Suprapubic skin (tissue), 4 donors: ENCODE results near the gene LCN12. TPM values are rescaled to one million over a fixed set of nuclear protein-coding genes. Genes with fewer than 3 reads are reported as not detected.

Experiments
- DNase-seq, 2 donors: peaks; one replicate each; pipeline ENCODE4 v3.0.0-alpha.2; 2019; ENCODE audit warnings: low spot score in 2 of 2
- H3K27ac ChIP-seq: fragments of 200-600 bp; sonication (generic); one replicate; pipeline ENCODE4 v1.5.1; 2019
- H3K27me3 ChIP-seq: fragments of 200-600 bp; sonication (generic); one replicate; pipeline ENCODE4 v1.5.1; 2019
- H3K36me3 ChIP-seq: fragments of 200-600 bp; sonication (generic); one replicate; pipeline ENCODE4 v1.5.1; 2019
- H3K4me1 ChIP-seq: fragments of 200-600 bp; sonication (generic); one replicate; pipeline ENCODE4 v1.5.1; 2019
- H3K4me3 ChIP-seq: fragments of 200-600 bp; sonication (generic); one replicate; pipeline ENCODE4 v1.5.1; 2019; ENCODE audit warnings: mild to moderate bottlenecking
- H3K9me3 ChIP-seq: fragments of 200-600 bp; sonication (generic); one replicate; pipeline ENCODE4 v1.5.1; 2019
- EP300 ChIP-seq: sonication (generic); formaldehyde crosslinking; IDR thresholded peaks from one replicate; pipeline ENCODE4 v1.6.1; 2017; ENCODE audit warnings: antibody characterized with exemption
- POLR2A ChIP-seq, 2 donors: fragments of 450-650 bp; IDR thresholded peaks; one replicate each; pipeline ENCODE4 v1.6.1; 2017; ENCODE audit warnings: antibody characterized with exemption in 2 of 2, mild to moderate bottlenecking in 2 of 2, moderate library complexity in 2 of 2
- POLR2AphosphoS5 ChIP-seq, 3 donors: sonication (generic); formaldehyde crosslinking; IDR thresholded peaks; one replicate each; pipeline ENCODE4 v1.6.1; 2017; ENCODE audit warnings: antibody characterized with exemption in 3 of 3
- WGBS: methylation state at CpG from one replicate; pipeline ENCODE4 v1.1.5; 2018; 5-methylcytosine and 5-hydroxymethylcytosine counted together
- total RNA-seq, 4 donors: library from RNA; depleted of rRNA; stranded (reverse); fragments of >200 nt; gene quantifications; one replicate each; pipeline ENCODE4 v1.1.0, GENCODE V29; 2016
- TF ChIP-seq, protein P1 (sequence below), 2 donors: fragments of 200-600 bp in 1 of 2; fragments of 450-650 bp in 1 of 2; sonication (generic) in 1 of 2; IDR thresholded peaks; one replicate each; pipeline ENCODE4 v1.5.1; 2016 to 2019; ENCODE audit warnings: antibody characterized with exemption in 2 of 2, mild to moderate bottlenecking in 1 of 2, moderate library complexity in 1 of 2

The LCN12 gene
- total RNA-seq, 4 donors from 2014 or later: 3.7 TPM; not detected in 3

DNA sequence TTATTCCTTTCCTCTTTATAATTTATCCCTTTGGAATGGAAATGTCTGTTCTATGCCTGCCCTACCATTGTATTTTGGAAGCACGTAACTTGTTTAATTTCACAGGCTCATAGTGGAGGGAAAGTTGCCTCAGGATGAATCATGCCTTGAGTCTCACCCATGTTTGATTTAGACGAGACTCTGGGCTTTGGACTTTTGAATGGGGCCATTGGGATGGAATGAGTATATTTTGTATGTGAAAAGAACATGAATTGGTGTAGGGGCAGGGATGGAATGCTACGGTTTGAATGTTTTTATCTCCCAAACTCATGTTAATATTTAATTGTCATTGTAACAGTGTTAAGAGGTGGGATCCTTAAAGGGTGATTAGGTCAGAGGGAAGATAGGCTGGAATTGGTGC lies 17.8 kb upstream of the LCN12 start:
- no peaks in the 10 kb centered on the region for H3K4me1 ChIP-seq
- no peaks in the 10 kb centered on the region for H3K27me3 ChIP-seq
- H3K27ac ChIP-seq: no peak overlapping the region
- H3K4me3 ChIP-seq: no peak overlapping the region
- H3K36me3 ChIP-seq: peaks cover 10% of the 10 kb centered on the region
- TF ChIP-seq POLR2AphosphoS5 (IDR thresholded peaks at IDR 0.05): no peak
- 93% methylated on average over 3 of the region's 3 CpGs for WGBS
- H3K9me3 ChIP-seq: no peaks in the 10 kb centered on the region
- DNase-seq: no peak

- DNase-seq: no peak
- WGBS: 86% methylated on average over 3 of the region's 3 CpGs
- Histone ChIP-seq H3K4me3 (no peak overlapping the region), H3K27me3 (no peaks in the 10 kb centered on the region), H3K27ac (no peak overlapping the region), H3K4me1 (no peaks in the 10 kb centered on the region), H3K36me3 (peaks cover 24% of the 10 kb centered on the region), H3K9me3 (no peaks in the 10 kb centered on the region)
- TF ChIP-seq POLR2A (IDR thresholded peaks at IDR 0.05) (no peak), POLR2AphosphoS5 (IDR thresholded peaks at IDR 0.05) (no peak), EP300 (no peak)
- TF ChIP-seq, protein P1, sequence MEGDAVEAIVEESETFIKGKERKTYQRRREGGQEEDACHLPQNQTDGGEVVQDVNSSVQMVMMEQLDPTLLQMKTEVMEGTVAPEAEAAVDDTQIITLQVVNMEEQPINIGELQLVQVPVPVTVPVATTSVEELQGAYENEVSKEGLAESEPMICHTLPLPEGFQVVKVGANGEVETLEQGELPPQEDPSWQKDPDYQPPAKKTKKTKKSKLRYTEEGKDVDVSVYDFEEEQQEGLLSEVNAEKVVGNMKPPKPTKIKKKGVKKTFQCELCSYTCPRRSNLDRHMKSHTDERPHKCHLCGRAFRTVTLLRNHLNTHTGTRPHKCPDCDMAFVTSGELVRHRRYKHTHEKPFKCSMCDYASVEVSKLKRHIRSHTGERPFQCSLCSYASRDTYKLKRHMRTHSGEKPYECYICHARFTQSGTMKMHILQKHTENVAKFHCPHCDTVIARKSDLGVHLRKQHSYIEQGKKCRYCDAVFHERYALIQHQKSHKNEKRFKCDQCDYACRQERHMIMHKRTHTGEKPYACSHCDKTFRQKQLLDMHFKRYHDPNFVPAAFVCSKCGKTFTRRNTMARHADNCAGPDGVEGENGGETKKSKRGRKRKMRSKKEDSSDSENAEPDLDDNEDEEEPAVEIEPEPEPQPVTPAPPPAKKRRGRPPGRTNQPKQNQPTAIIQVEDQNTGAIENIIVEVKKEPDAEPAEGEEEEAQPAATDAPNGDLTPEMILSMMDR (IDR thresholded peaks at IDR 0.05): no peak
These were observed 16.4 kb upstream of the LCN12 start for GRCh38 chr9:136935651-136936050.

DNA sequence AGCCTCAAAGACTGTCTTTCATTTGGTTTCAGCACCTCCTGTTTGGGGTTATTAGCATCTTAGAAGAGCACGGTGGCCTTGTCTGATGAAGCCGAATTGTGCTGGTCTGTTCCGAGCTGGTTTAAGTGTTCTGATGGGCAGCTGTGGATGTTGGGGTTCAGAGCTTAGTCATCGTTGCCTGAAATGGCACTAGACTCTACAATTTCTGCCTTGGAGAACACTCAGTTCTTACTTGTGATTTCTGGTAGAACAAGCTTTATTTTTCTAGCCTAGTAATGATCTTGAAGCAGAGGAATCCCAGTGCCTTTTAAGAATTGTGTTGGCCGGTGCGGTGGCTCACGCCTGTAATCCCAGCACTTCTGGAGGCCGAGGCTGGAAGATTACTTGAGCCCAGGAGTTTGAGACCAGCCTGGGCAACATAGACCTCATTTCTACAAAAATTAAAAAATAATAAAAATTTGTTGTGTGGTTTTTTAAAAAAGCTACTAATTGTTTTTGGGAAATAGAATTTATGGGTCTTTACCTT lies 15.4 kb upstream of the LCN12 start:
- Histone ChIP-seq H3K4me3 (no peak overlapping the region), H3K4me1 (no peaks in the 10 kb centered on the region), H3K36me3 (peaks cover 34% of the 10 kb centered on the region), H3K27ac (no peak overlapping the region), H3K9me3 (no peaks in the 10 kb centered on the region), H3K27me3 (no peaks in the 10 kb centered on the region)
- WGBS: 92% methylated on average over 8 of the region's 8 CpGs
- TF ChIP-seq, protein P1 (IDR thresholded peaks at IDR 0.05): no peak
- TF ChIP-seq POLR2A (IDR thresholded peaks at IDR 0.05) (no peak), POLR2AphosphoS5 (IDR thresholded peaks at IDR 0.05) (no peak), EP300 (no peak)
- DNase-seq: no peak

DNA sequence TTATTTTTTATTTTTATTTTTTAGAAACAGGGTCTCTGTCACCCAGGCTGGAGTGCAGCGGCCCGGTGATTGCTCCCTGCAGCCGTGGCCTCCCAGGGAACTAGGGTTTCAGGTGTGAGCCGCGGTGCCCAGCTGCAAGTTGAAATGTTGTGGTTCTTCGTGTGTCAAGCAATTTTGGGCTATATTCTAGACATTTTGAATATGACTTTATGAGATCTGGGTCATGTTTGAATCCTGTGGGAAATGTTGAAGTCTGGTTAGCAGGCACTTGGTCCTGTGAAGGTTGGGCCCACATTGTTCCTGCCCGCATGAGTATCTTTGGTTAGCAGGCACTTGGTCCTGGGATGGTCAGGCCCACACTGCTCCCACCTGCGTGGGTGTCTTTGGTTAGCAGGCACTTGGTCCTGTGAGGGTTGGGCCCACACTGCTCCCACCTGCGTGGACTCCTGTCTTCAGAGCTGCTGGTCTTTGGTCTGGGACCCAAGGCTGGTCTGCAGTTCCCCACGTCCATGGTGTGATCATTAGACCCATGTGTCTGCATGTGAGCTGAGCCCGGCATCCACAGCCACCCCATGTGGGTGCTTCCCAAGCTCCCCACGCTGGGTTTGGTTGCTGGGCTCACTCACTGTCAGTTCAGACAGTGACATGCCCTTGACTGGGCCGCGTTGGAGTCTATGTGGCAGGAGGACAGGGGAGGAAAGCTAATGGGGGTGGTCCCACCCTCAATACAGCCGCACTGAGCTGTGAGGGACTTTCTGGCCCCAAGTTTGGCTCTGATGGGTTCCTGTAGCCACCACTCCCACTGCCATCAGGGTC lies 14.7 kb upstream of the LCN12 start:
- Histone ChIP-seq H3K27me3 (no peaks in the 10 kb centered on the region), H3K4me3 (no peak overlapping the region), H3K4me1 (peaks cover 3% of the 10 kb centered on the region), H3K9me3 (no peaks in the 10 kb centered on the region), H3K36me3 (peaks cover 41% of the 10 kb centered on the region), H3K27ac (no peak overlapping the region)
- no peak for DNase-seq
- whole genome bisulfite sequencing: 87% methylated on average over 15 of the region's 15 CpGs
- no peak for TF ChIP-seq EP300

DNA sequence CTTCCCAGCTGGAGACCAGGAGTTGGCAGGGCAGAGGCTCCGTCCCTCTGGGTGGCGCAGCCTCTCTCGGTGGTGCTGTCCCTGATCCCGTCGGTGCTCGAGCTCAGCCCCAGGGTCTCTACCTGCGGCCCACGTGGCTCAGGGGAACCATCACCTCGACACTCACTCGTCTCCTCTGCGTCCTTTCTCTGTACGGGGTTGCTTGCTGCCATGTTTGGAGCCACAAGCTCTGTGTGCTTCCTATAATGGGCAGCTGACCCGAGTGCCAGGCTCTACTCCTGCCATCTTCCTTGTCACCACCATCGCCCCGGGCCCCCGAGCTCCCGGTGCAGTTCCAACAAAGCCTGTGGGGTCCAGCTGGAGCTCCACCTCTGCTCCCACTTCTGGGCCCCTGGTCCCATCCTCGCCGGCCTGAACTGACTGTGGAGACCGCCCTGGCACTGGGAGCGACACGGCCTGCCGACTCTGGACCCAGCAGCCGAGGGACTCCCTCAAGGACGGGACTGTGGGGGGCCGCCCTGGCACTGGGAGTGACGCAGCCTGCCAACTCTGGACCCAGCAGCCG lies 12.6 kb upstream of the LCN12 start:
- H3K4me1 ChIP-seq: peaks cover 18% of the 10 kb centered on the region
- H3K4me3 ChIP-seq: no peak overlapping the region
- TF ChIP-seq EP300 (no peak), POLR2A (IDR thresholded peaks at IDR 0.05) (no peak), POLR2AphosphoS5 (IDR thresholded peaks at IDR 0.05) (no peak)
- TF ChIP-seq, protein P1 (IDR thresholded peaks at IDR 0.05): no peak
- peaks cover 45% of the 10 kb centered on the region for H3K36me3 ChIP-seq
- H3K27me3 ChIP-seq: no peaks in the 10 kb centered on the region
- no peak for DNase-seq
- no peak overlapping the region for H3K27ac ChIP-seq
- H3K9me3 ChIP-seq: no peaks in the 10 kb centered on the region
- 96% methylated on average over 14 of the region's 28 CpGs for WGBS

DNA sequence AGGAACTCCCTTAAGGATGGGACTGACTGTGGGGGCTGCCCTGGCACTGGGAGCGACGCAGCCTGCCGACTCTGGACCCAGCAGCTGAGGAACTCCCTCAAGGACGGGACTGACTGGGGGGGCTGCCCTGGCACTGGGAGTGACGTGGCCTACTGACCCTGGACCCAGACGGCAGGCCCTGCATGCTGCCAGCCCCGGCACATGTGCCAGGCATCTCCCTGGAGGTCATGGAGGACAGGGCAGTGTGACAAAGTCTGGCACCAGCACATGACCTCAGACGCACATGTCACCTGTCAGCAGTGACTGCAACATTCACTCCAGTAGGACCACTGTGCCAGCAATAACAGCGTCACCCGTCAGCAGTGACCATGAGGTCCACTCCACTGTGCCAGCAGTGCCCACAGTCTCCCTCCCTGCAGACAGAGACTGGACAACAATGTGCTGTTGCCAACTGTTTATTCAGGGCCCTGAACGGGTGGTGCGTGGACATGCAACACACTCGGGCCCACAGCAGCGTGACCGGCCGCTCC lies 12.0 kb upstream of the LCN12 start:
- WGBS: no CpG with 5 or more reads among the region's 16 CpGs
- no peaks in the 10 kb centered on the region for H3K27me3 ChIP-seq
- TF ChIP-seq POLR2A (IDR thresholded peaks at IDR 0.05): no peak
- no peak for TF ChIP-seq POLR2AphosphoS5 (IDR thresholded peaks at IDR 0.05)
- TF ChIP-seq, protein P1 (IDR thresholded peaks at IDR 0.05): no peak
- no peak for TF ChIP-seq EP300
- no peak for DNase-seq
- peaks cover 21% of the 10 kb centered on the region for H3K4me1 ChIP-seq
- H3K27ac ChIP-seq: no peak overlapping the region
- no peak overlapping the region for H3K4me3 ChIP-seq
- peaks cover 45% of the 10 kb centered on the region for H3K36me3 ChIP-seq
- H3K9me3 ChIP-seq: no peaks in the 10 kb centered on the region
